Suppressor macrophage treated with lipopolysaccharide for 1 hour (primary cell): ENCODE measurements around the gene NLRC4.
"Not testable (repeated sequence)": the region's sequence is repeated elsewhere in the genome, so short reads cannot be mapped to it uniquely, and the experiment has no call there.

Experiments used
- DNase-seq, 3 donors: peaks; one replicate each; pipeline ENCODE4 v3.0.0-alpha.2; 2020 to 2022

Gene NLRC4

GRCh38 chr2:32264422-32265105 is at the start of gene NLRC4:
TSS of gene NLRC4 (minus strand) at chr2:32264886. CDS start at chr2:32256775, 8,111 bp downstream.
- DNase-seq: peak; percentile 82 to 95 (median 91)

GRCh38 chr2:32310577-32310976 is 45.9 kb upstream of the NLRC4 start:
- DNase-seq: no peak

- not testable (repeated sequence) for DNase-seq
Measured at GRCh38 chr2:32293966-32294562, 29.4 kb upstream of the NLRC4 start.

GRCh38 chr2:32293493-32293892 is 28.8 kb upstream of the NLRC4 start:
- not testable (repeated sequence) for DNase-seq

GRCh38 chr2:32291746-32292145 is 27.1 kb upstream of the NLRC4 start:
- DNase-seq: no peak

- DNase-seq: peak in 1 of 3 donors; percentile 52
Measured at GRCh38 chr2:32290000-32290339, 25.3 kb upstream of the NLRC4 start.

GRCh38 chr2:32289165-32289999 is 24.7 kb upstream of the NLRC4 start:
- peak; percentile 65 to 88 (median 87) for DNase-seq

- peak; percentile 40 to 46 (median 44) for DNase-seq
Measured at GRCh38 chr2:32284321-32284720, 19.6 kb upstream of the NLRC4 start.

- DNase-seq: no peak
Measured at GRCh38 chr2:32278478-32278853, 13.8 kb upstream of the NLRC4 start.

GRCh38 chr2:32277674-32278477 is 13.2 kb upstream of the NLRC4 start, which contains the start of gene YIPF4:
TSS of gene YIPF4 (plus strand) at chr2:32277904. CDS start at chr2:32278156, 252 bp downstream.
- DNase-seq: peak; percentile 90 to 95 (median 94)

- no peak for DNase-seq
Measured at GRCh38 chr2:32277363-32277673, 12.6 kb upstream of the NLRC4 start.

GRCh38 chr2:32275790-32276189 is 11.1 kb upstream of the NLRC4 start:
- DNase-seq: not testable (repeated sequence)

GRCh38 chr2:32274289-32274688 is 9.6 kb upstream of the NLRC4 start:
- DNase-seq: no peak

GRCh38 chr2:32272279-32272678 is 7.6 kb upstream of the NLRC4 start:
- DNase-seq: peak in 2 of 3 donors; percentile 28 to 34

GRCh38 chr2:32271063-32271462 is 6.4 kb upstream of the NLRC4 start:
- no peak for DNase-seq

GRCh38 chr2:32262105-32262504 is 2.6 kb downstream of the NLRC4 start:
- peak; percentile 76 to 87 (median 81) for DNase-seq

- DNase-seq: no peak
Measured at GRCh38 chr2:32260376-32260775, 4.3 kb downstream of the NLRC4 start.

GRCh38 chr2:32258242-32258641 is 6.4 kb downstream of the NLRC4 start:
- DNase-seq: no peak

- no peak for DNase-seq
Measured at GRCh38 chr2:32250290-32250689, 14.4 kb downstream of the NLRC4 start.

- no peak for DNase-seq
Measured at GRCh38 chr2:32249731-32250236, 14.9 kb downstream of the NLRC4 start.

- no peak for DNase-seq
Measured at GRCh38 chr2:32248299-32248698, 16.4 kb downstream of the NLRC4 start.

GRCh38 chr2:32246911-32247310 is 17.8 kb downstream of the NLRC4 start:
- DNase-seq: no peak

GRCh38 chr2:32242331-32242730 is 22.4 kb downstream of the NLRC4 start:
- DNase-seq: no peak
